ENCODE data around the gene SLC27A3.

DNA sequence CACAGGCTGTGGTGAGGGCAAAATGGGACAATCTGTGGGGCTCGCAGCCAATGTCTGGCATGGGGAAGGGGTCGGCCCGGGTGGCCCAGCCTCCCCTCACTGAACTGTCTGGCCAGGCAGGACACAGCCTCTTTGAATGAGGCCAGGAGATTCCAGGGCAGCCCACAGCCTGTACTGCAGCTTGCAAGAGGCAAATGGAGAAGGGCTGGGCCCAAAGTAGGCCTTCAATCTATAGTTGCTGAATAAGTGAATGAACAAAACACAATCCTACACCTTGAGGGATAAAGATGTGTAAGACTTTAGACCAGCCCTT, 23.2 kb downstream of the SLC27A3 start:
- TF ChIP-seq, protein P1, sequence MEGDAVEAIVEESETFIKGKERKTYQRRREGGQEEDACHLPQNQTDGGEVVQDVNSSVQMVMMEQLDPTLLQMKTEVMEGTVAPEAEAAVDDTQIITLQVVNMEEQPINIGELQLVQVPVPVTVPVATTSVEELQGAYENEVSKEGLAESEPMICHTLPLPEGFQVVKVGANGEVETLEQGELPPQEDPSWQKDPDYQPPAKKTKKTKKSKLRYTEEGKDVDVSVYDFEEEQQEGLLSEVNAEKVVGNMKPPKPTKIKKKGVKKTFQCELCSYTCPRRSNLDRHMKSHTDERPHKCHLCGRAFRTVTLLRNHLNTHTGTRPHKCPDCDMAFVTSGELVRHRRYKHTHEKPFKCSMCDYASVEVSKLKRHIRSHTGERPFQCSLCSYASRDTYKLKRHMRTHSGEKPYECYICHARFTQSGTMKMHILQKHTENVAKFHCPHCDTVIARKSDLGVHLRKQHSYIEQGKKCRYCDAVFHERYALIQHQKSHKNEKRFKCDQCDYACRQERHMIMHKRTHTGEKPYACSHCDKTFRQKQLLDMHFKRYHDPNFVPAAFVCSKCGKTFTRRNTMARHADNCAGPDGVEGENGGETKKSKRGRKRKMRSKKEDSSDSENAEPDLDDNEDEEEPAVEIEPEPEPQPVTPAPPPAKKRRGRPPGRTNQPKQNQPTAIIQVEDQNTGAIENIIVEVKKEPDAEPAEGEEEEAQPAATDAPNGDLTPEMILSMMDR (IDR thresholded peaks at IDR 0.05; ENCODE audit: low read length) = no peak
- TF ChIP-seq EZH2phosphoT487 (IDR thresholded peaks at IDR 0.05; ENCODE audit: low read length) = no peak
- no peak for TF ChIP-seq EZH2 (optimal IDR thresholded peaks at IDR 0.05; ENCODE audit: low read depth, low read length)

Data from MM.1S (cell line).